GM12864 (cell line): Measurements from ENCODE around the gene KREMEN1.

Source experiments
- DNase-seq: peaks from one replicate; pipeline ENCODE4 v3.0.0-alpha.2; 2011; ENCODE audit warnings: low read depth
- H3K4me3 ChIP-seq: 2 replicates; pipeline ENCODE4 v1.5.1; 2011; ENCODE audit warnings: mild to moderate bottlenecking, low read depth, low read length, control low read depth
- CTCF ChIP-seq: IDR thresholded peaks from 2 replicates; pipeline ENCODE4 v1.5.1; 2011; ENCODE audit warnings: low read depth, mild to moderate bottlenecking, moderate library complexity, low read length, control low read depth, inconsistent platforms; ENCODE audit errors: missing control alignments

Gene KREMEN1

GRCh38 chr22:29050457-29050856 is 22.4 kb upstream of the KREMEN1 start:
- TF ChIP-seq CTCF: no peak
- no peak for DNase-seq
- no peak overlapping the region for H3K4me3 ChIP-seq

GRCh38 chr22:29053048-29053702 is 19.7 kb upstream of the KREMEN1 start:
- H3K4me3 ChIP-seq: no peak overlapping the region
- no peak for TF ChIP-seq CTCF
- no peak for DNase-seq

GRCh38 chr22:29054251-29054767 is 18.5 kb upstream of the KREMEN1 start:
- TF ChIP-seq CTCF: no peak
- H3K4me3 ChIP-seq: no peak overlapping the region
- DNase-seq: no peak

- DNase-seq: no peak
- no peak overlapping the region for H3K4me3 ChIP-seq
- no peak for TF ChIP-seq CTCF
Observed at GRCh38 chr22:29055192-29055830, 17.5 kb upstream of the KREMEN1 start.

GRCh38 chr22:29056472-29056871 is 16.4 kb upstream of the KREMEN1 start:
- TF ChIP-seq CTCF: no peak
- DNase-seq: no peak
- H3K4me3 ChIP-seq: no peak overlapping the region

- H3K4me3 ChIP-seq: no peak overlapping the region
- TF ChIP-seq CTCF: no peak
- no peak for DNase-seq
Observed at GRCh38 chr22:29060251-29060869, 12.5 kb upstream of the KREMEN1 start.
